Activated naive CD4-positive, alpha-beta T cell treated with anti-CD3 and anti-CD28 coated beads, Interleukin-2, amount 50 U/mL, for 24 hours (primary cell): ENCODE measurements around the gene COL28A1.
"Not testable (repeated sequence)": the region's sequence is repeated elsewhere in the genome, so short reads cannot be mapped to it uniquely, and the experiment has no call there.

Source experiments
- H3K27ac Mint-ChIP-seq: one replicate; pipeline ENCODE4 v1.8.0; 2021; ENCODE audit warnings: mild to moderate bottlenecking, mixed read lengths
- H3K27me3 Mint-ChIP-seq: one replicate; pipeline ENCODE4 v1.8.0; 2021; ENCODE audit warnings: mixed read lengths
- H3K36me3 Mint-ChIP-seq: one replicate; pipeline ENCODE4 v1.8.0; 2021; ENCODE audit warnings: mixed read lengths
- H3K4me1 Mint-ChIP-seq: one replicate; pipeline ENCODE4 v1.8.0; 2021; ENCODE audit warnings: mixed read lengths
- H3K4me3 Mint-ChIP-seq: one replicate; pipeline ENCODE4 v1.8.0; 2021; ENCODE audit warnings: mild to moderate bottlenecking, mixed read lengths
- H3K9me3 Mint-ChIP-seq: one replicate; pipeline ENCODE4 v1.8.0; 2021; ENCODE audit warnings: mixed read lengths

COL28A1 gene

DNA sequence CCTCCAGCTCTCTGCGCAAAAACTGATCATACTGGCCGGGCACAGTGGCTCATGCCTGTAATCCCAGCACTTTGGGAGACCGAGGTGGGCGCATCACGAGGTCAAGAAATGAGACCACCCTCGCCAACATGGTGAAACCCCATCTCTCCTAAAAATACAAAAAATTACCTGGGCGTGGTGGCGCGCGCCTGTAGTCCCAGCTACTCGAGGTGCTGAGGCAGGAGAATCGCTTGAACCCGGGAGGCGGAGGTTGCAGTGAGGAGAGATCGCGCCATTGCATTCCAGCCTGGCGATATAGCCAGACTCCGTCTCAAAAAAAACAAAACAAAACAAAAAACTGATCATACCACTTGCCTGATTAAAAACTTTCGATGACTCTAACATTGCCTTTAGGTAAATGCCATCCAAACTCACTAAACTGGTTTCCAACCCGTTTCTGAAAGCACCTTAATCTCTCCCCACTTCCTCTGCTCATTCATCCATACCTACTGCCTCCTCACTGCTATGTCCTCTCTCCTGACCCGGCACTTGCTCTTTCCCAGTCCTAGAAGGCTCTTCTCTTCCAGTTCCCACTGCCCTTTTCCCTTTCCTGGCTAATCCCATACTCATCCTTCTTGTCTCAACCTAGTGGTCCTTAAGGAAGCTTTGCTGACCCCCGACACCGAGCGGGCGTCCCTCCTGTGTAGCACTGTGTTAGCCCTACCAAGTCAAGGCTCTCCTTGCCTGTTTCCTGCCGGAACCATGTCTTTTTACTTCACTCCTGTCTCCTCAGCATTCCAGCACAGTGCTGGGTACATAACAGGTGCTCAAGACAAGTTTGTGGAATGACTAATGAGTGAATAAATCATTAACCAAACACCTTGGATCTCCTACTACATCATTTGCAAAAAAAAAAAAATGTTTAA lies 30.3 kb upstream of the COL28A1 start:
- Mint-ChIP-seq H3K36me3 (peaks cover 12% of the 10 kb centered on the region), H3K9me3 (no peaks in the 10 kb centered on the region), H3K4me3 (no peak overlapping the region), H3K4me1 (peaks cover 36% of the 10 kb centered on the region), H3K27me3 (no peaks in the 10 kb centered on the region), H3K27ac (no peak overlapping the region)

DNA sequence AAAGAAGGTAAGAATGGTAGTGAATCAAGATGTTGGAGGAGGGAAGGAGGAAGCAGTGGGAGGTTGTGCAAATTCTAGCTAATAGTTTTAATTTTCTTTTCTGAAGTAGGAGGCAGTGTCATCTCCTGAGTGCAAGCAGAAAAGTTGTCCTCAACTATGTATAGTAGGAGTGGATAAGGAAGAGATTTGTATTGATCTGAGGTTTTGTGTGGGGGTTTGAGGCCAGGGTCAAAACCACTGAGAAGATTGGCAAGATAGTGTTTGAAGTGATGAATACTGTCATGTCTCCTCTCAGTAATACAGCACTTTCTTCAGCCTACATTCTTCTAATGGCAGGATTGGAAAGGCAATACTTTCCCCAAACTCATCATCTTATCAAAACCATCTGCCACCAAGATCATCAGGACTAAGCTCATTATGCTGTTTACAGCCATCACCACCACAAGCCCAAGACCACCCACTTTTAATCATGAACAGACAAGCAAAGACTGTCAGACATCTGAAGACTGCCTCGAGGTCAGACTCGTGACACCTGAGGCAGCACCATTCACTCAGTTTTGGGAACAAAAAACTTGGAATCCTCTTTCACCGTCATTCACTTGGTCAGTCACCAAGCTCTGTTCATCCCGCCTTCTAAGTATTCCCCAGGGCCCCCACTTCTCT lies 29.5 kb upstream of the COL28A1 start:
- Mint-ChIP-seq H3K27me3 (no peaks in the 10 kb centered on the region), H3K9me3 (no peaks in the 10 kb centered on the region), H3K4me1 (peaks cover 29% of the 10 kb centered on the region), H3K27ac (no peak overlapping the region), H3K4me3 (no peak overlapping the region), H3K36me3 (peaks cover 13% of the 10 kb centered on the region)

DNA sequence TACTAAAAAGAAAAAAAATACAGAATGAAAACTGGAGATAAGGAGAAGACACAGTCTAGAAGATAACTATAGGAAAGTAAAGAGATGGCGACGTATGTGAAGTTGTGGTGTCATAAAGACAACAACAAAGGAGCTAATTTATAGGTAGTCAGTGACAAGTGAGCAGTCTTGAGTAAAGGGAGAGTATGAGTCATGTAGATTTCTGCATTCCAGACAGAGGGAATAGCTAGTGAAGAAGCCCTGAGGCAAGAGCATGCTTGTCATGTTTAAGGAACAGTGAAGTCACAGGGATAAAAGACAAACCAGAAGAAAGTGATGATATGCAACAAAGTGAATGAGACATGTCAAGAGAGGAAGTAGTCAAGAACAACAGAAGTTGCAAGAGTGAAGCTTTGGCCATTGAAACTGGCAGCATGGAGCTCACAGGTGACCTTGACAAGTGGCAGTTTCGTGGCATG lies 28.7 kb upstream of the COL28A1 start:
- Mint-ChIP-seq H3K4me3 (no peak overlapping the region), H3K36me3 (peaks cover 14% of the 10 kb centered on the region), H3K27ac (no peak overlapping the region), H3K27me3 (no peaks in the 10 kb centered on the region), H3K4me1 (peaks cover 21% of the 10 kb centered on the region), H3K9me3 (no peaks in the 10 kb centered on the region)

DNA sequence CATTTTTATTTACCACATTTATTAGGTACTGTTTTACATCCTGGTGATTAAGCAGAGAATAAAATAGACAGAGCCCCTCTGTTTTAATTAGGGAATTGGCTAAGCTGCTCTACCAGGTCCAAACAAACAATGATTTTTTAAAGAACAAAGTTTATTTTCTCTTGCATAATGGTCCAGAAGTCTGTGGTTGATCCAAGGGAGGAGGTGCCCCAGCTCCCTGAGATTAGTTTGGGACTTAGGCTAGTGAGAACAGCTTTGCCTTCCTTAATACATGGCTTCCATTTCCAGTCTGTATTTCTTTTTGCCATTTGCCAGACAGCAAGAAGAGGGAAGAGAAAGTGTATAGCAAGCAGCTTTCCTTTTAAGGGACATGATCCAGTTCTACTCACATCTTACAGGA lies 28.1 kb upstream of the COL28A1 start:
- Mint-ChIP-seq H3K4me1 (peaks cover 16% of the 10 kb centered on the region), H3K9me3 (peaks cover 5% of the 10 kb centered on the region), H3K36me3 (peaks cover 16% of the 10 kb centered on the region), H3K27me3 (no peaks in the 10 kb centered on the region), H3K27ac (no peak overlapping the region), H3K4me3 (no peak overlapping the region)

DNA sequence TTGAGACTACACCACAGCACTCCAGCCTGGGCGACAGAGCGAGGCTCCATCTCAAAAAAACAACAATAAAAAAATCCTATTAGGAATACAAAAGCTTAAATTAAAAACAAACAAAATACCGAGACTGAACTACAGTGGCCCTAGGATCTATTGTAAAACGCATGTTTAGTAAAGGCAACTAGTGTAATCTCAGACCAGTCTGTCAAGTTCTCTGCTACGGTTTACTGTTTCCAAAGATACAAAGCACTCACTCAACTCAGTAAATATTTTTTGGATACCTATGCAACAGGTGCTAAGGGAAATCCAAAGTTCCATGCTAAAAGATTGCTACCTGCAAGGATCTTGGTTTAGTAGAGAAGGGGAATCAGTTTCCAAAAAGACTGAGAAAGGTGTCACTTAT lies 27.6 kb upstream of the COL28A1 start:
- Mint-ChIP-seq H3K4me1 (peaks cover 10% of the 10 kb centered on the region), H3K4me3 (no peak overlapping the region), H3K27me3 (no peaks in the 10 kb centered on the region), H3K27ac (no peak overlapping the region), H3K36me3 (peaks cover 20% of the 10 kb centered on the region), H3K9me3 (peaks cover 10% of the 10 kb centered on the region)

DNA sequence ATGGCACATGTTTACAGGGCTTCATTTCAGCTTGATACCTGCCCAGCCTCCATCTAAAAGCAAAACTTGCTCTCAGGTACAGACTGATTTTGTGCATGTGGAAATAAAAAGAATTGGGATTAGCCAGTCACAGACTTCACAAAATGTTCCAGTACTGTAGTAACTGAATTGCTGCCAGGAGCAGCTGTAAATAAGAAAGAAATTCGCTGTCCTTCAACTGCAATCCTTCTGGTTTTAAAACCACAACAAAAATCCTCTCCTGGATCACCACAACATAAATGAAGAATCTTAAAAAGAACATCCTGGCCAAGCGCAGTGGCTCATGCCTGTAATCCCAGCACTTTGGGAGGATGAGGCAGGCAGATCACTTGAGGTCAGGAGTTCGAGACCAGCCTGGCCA lies 27.1 kb upstream of the COL28A1 start:
- H3K27me3 Mint-ChIP-seq: no peaks in the 10 kb centered on the region
- peaks cover 14% of the 10 kb centered on the region for H3K9me3 Mint-ChIP-seq
- peaks cover 5% of the 10 kb centered on the region for H3K4me1 Mint-ChIP-seq
- peaks cover 25% of the 10 kb centered on the region for H3K36me3 Mint-ChIP-seq
- no peak overlapping the region for H3K4me3 Mint-ChIP-seq
- no peak overlapping the region for H3K27ac Mint-ChIP-seq

DNA sequence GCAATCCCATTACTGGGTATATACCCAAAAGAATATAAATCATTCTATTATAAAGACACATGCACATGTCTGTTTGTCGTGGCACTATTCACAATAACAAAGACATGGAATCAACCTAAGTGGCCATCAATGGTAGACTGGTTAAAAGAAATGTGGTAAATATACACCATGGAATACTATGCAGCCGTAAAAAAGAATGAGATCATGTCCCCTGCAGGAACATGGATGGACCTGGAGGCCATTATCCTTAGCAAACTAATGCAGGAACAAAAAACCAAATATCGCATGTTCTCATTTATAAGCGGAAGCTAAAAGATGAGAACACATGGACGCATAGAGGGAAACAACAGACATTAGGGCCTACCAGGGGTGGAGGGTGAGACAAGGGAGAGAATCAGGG lies 25.9 kb upstream of the COL28A1 start:
- peaks cover 28% of the 10 kb centered on the region for H3K36me3 Mint-ChIP-seq
- H3K27me3 Mint-ChIP-seq, H3K4me3 Mint-ChIP-seq, H3K27ac Mint-ChIP-seq, H3K4me1 Mint-ChIP-seq: not testable (repeated sequence)
- peaks cover 14% of the 10 kb centered on the region for H3K9me3 Mint-ChIP-seq

DNA sequence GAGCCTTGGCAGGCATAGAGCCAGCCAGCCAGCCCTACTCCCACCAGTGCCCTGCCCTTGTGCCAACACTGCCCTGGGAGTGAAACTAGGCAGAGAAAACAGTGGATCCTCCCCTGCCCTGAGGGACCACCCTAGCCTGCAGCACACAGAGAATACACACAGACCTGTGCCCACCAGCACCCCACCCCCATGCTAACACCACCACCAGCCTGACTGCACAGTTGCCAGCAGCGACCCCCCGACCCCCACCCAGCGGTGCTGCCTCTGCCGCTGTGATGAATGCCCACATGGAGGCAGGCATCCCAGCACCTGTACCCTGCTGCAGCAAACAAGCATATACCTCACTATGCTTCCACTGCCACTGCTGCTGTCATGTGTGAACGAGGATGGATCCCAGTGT lies 21.6 kb upstream of the COL28A1 start:
- Mint-ChIP-seq H3K9me3 (peaks cover 14% of the 10 kb centered on the region), H3K27ac (no peak overlapping the region), H3K27me3 (no peaks in the 10 kb centered on the region), H3K4me1 (no peaks in the 10 kb centered on the region), H3K36me3 (peaks cover 28% of the 10 kb centered on the region), H3K4me3 (no peak overlapping the region)

DNA sequence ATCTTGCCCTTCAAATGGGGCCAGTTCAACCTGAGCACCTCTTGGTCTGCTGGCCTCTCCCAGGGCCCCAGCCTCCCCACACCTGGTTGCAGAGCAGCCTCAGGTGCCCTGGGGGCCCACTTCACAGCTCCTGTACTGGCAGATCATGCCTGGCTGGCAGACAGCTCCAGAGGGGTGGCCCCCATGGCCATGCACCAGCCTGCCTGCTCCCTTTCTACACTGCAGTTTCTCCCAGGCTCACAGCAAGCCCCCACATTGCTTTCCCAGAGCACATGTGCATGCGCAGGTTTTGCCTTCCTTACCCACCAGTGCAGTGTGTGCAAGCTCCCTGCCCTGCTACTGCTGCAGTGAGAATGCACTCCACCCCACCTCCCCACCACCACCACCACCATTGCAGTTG lies 21.2 kb upstream of the COL28A1 start:
- Mint-ChIP-seq H3K4me3 (no peak overlapping the region), H3K27me3 (no peaks in the 10 kb centered on the region), H3K36me3 (peaks cover 28% of the 10 kb centered on the region), H3K4me1 (no peaks in the 10 kb centered on the region), H3K9me3 (peaks cover 14% of the 10 kb centered on the region), H3K27ac (no peak overlapping the region)

DNA sequence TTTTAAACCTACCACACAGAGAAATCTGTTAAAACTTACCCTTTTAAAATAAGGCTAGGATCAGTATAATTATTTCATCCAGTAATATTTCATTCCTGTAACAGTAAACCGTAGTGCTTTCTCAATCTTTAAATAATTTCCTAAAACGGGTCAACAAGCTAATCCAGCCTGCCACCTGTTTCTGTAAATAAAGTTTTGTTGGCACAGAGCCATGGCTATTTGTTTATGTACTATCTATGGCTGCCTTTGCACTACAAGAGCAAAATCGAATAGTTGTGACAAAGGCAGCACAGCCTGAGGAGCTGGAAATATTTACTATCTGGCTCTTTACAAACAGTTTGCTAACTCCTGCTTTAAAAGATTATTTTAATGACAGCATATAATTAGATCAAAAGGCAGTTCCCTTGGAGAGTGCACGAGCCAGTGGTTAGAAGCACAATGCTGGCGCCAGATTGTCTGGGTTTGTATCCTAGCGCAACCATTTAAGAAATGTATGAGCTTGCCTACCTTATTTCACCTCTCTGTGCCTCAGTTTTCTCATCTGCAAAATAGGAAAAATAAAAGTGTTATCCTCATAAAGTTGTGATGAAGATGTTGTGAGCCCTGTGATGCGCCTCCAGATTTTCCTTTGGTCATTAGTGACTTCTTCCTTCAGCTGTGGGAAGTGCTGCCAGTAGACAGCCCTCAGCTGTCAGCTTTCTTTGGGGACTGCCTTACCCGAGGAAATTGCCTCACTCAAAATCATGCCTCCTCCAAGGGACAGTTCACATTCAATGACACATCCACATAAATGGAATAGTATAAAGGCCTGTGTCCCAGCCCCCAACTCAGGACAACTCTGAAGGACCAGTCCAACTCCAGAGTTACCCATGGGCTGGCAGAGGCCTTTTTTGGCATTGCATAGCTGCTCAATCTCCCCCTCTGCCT lies 19.2 kb upstream of the COL28A1 start:
- Mint-ChIP-seq H3K4me3 (no peak overlapping the region), H3K27me3 (no peaks in the 10 kb centered on the region), H3K36me3 (peaks cover 22% of the 10 kb centered on the region), H3K27ac (no peak overlapping the region), H3K4me1 (no peaks in the 10 kb centered on the region), H3K9me3 (peaks cover 14% of the 10 kb centered on the region)

DNA sequence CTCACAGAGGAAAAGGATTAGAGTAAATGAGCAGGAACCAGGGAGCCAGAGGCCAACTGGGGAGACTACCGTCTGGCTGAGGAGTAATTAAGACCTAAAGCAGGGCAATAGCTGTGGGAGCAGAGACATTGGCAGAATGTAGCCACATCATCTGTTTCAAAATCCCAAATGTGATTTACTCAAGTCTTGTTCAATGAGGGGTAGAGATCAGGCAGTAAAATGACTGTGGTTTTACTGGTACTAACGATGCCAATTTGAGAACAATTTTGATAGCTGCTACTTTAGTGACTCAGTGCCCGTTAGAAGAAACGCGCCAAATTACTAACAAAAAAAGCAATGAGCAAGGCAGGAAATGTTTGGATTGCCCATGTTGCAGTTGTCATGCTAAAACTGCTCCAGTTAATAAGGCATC lies 18.4 kb upstream of the COL28A1 start:
- H3K36me3 Mint-ChIP-seq: peaks cover 14% of the 10 kb centered on the region
- no peak overlapping the region for H3K27ac Mint-ChIP-seq

DNA sequence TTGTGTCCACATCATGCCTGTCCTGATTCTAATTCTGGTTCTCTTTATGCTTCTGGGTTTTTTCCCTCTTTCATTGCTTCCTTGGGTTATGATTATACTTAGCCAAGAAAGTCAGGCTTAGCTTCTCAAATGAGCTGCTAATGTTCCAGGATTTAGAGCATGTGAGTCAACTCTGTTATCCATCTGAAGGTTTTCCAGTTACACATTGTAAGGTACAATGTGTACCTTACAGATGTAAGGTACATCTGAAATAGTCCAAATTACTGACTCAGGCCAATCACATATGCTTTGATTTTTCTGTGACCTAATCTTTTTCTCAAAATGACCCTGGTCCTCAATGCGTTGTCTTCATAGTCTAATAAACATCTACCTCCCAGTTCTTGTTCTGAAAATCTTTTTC lies 17.7 kb upstream of the COL28A1 start:
- H3K36me3 Mint-ChIP-seq: peaks cover 9% of the 10 kb centered on the region
- no peaks in the 10 kb centered on the region for H3K27me3 Mint-ChIP-seq
- H3K9me3 Mint-ChIP-seq: peaks cover 5% of the 10 kb centered on the region
- no peak overlapping the region for H3K27ac Mint-ChIP-seq
- H3K4me1 Mint-ChIP-seq: no peaks in the 10 kb centered on the region
- no peak overlapping the region for H3K4me3 Mint-ChIP-seq

More for the DNA sequence above, 18.4 kb upstream of the COL28A1 start:
- Mint-ChIP-seq H3K4me3 (no peak overlapping the region), H3K27me3 (no peaks in the 10 kb centered on the region), H3K4me1 (no peaks in the 10 kb centered on the region), H3K9me3 (peaks cover 11% of the 10 kb centered on the region)

DNA sequence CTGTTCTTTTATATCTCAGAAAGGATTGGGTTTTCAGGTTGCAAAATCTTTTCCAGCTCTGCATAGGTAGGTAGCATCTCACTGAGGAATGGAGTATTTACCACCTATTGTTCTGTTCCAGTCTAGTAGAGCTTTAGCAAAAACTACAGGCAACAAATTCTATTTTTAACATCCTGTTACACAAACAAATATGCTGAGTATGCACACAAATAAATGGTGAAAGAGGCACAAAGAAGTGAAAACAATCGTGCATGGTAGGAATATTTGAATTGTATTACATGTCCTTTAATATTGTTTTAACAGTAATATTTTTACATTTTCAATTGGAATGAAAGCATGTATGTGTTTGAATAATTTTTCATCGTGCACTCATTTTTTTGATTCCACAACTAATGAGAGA lies 16.5 kb upstream of the COL28A1 start:
- Mint-ChIP-seq H3K4me3 (no peak overlapping the region), H3K9me3 (no peaks in the 10 kb centered on the region), H3K27ac (no peak overlapping the region), H3K36me3 (no peaks in the 10 kb centered on the region), H3K4me1 (no peaks in the 10 kb centered on the region), H3K27me3 (no peaks in the 10 kb centered on the region)

DNA sequence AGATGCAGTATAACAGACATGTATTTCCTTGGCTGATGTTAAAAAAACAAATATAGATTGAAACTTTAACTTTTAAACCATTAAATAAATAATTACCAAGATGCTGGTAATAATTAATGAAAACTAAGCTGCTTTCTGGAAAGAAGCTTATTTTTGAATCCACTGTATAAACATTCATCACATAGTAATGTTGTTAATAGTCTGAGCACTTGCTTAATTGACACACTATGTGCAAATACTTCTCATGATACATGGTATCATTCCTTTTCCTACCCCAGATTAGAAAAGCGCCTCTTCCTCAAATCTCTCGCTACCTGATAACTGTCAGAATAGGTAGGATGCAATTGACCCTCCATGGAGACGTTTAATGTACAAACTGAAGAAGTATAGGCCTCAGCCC lies 15.0 kb upstream of the COL28A1 start:
- H3K4me3 Mint-ChIP-seq: no peak overlapping the region

DNA sequence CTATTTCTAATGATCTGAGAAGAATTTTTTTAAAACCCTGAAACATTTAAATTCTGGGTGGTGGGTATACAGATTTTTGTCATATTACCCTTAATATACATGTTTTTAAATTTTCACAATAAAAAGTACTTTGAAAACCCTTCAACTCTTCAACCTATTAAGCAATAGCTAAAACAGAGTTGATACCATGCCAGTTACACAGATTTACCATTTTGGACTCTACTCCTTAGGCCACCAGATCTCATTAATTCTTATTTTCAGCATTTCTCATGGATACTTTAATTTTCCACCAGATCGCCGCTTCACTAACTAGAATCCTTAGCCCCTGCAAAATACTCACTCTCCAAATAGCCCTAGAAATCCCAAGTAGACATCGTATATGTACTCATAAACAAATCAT lies 12.7 kb upstream of the COL28A1 start:
- H3K9me3 Mint-ChIP-seq: no peaks in the 10 kb centered on the region
- no peaks in the 10 kb centered on the region for H3K36me3 Mint-ChIP-seq
- no peak overlapping the region for H3K27ac Mint-ChIP-seq
- H3K27me3 Mint-ChIP-seq: no peaks in the 10 kb centered on the region
- no peaks in the 10 kb centered on the region for H3K4me1 Mint-ChIP-seq
- H3K4me3 Mint-ChIP-seq: no peak overlapping the region

More for the DNA sequence above, 15.0 kb upstream of the COL28A1 start:
- Mint-ChIP-seq H3K9me3 (no peaks in the 10 kb centered on the region), H3K27ac (no peak overlapping the region), H3K4me1 (no peaks in the 10 kb centered on the region), H3K36me3 (no peaks in the 10 kb centered on the region), H3K27me3 (no peaks in the 10 kb centered on the region)
